EL (cell line): ENCODE data around the gene SYNE2.
"Not testable (repeated sequence)": the region's sequence is repeated elsewhere in the genome, so short reads cannot be mapped to it uniquely, and the experiment has no call there.

Experiments used
- DNase-seq: peaks from one replicate; pipeline ENCODE4 v3.0.0-alpha.2; 2016

Gene SYNE2, protein sequence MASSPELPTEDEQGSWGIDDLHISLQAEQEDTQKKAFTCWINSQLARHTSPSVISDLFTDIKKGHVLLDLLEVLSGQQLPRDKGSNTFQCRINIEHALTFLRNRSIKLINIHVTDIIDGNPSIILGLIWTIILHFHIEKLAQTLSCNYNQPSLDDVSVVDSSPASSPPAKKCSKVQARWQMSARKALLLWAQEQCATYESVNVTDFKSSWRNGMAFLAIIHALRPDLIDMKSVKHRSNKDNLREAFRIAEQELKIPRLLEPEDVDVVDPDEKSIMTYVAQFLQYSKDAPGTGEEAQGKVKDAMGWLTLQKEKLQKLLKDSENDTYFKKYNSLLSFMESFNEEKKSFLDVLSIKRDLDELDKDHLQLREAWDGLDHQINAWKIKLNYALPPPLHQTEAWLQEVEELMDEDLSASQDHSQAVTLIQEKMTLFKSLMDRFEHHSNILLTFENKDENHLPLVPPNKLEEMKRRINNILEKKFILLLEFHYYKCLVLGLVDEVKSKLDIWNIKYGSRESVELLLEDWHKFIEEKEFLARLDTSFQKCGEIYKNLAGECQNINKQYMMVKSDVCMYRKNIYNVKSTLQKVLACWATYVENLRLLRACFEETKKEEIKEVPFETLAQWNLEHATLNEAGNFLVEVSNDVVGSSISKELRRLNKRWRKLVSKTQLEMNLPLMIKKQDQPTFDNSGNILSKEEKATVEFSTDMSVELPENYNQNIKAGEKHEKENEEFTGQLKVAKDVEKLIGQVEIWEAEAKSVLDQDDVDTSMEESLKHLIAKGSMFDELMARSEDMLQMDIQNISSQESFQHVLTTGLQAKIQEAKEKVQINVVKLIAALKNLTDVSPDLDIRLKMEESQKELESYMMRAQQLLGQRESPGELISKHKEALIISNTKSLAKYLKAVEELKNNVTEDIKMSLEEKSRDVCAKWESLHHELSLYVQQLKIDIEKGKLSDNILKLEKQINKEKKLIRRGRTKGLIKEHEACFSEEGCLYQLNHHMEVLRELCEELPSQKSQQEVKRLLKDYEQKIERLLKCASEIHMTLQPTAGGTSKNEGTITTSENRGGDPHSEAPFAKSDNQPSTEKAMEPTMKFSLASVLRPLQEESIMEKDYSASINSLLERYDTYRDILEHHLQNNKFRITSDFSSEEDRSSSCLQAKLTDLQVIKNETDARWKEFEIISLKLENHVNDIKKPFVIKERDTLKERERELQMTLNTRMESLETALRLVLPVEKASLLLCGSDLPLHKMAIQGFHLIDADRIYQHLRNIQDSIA (N-terminal part only)

DNA sequence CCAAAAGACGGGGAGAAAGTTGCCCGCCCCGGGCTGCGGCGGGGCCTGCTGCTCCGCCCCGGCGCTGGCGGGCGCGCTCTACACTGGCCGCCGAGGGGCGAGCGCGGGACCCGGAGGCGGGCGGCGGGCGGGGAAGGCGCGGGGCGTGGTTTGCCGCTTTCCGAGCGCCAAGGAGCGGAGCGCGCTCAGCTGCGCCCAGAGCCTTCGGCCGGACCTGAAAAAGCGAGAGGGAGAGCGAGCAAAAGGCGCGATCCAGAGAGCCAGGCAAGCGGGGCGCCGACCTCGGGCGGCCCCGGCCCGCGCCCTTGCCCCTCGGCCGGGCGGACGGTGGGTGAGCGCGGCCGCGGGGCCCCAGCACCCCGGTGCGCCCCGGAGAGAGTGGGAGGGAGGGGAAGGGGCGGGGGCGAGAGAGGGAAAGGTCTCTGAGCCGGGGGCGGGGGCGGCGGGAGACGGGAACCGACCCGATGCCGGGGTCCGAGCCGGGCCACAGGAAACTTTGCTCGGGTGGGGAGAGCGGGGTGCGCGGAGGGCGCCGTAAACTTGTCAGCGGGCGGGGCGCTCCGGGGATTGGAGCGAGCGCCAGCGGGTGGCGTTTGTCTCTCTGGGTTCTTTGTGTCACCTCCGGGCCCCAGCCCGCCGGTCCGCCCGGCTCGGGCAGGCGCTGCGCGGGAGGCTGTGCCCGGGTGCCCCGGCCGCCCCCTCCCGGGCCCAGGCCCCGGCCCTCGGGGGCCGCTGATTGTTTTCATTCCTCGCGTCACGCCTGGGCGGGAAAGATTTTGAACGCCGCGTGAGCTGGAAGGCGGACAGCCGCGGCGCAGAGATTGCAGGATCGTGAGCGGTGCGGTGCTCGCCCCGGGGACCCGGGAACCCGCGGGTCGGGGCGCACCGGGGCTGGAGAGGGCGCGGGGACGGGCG lies at the start of gene SYNE2:
Gene SYNE2, plus strand, starts transcription at position 188 of the 915 bp plus-strand sequence. CDS start 56,145 bp downstream, outside the sequence.
- DNase-seq = peak; percentile 80

- not testable (repeated sequence) for DNase-seq
Measured at GRCh38 chr14:63803221-63803791, 49.5 kb upstream of the SYNE2 start.

DNA sequence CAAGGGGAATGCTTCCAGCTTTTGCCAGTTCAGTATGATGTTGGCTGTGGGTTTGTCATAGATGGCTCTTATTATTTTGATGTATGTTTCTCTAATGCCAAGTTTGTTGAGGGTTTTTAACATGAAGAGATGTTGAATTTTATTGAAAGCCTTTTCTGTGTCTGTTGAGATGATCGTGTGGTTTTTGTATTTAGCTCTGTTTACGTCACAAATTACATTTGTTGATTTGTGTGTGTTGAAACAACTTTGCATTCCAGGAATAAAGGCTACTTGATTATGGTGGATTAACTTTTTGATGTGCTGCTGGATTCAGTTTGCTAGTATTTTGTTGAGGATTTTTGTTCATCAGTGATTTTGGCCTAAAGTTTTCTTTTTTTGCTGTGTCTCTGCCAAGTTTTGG lies 46.7 kb upstream of the SYNE2 start:
- not testable (repeated sequence) for DNase-seq

DNA sequence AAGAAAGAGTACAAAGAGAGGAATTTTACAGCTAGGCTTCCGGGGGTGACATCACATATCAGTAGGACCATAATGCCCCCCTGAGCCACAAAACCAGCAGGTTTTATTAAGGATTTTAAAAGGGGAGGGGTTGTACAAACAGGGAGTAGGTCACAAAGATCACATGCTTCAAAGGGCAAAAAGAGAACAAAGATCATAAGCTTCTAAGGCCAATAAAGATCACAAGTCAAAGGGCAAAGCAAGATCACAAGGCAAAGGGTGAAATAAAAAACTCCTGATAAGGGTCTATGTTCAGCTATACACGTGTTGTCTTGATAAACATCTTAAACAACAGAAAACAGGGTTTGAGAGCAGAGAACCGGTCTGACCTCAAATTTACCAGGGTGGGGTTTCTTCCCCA lies 41.1 kb upstream of the SYNE2 start:
- DNase-seq = not testable (repeated sequence)

- no peak for DNase-seq
Measured at GRCh38 chr14:63833728-63834127, 19.1 kb upstream of the SYNE2 start.

GRCh38 chr14:63840981-63841380 lies 11.8 kb upstream of the SYNE2 start:
- peak; percentile 21 for DNase-seq

DNA sequence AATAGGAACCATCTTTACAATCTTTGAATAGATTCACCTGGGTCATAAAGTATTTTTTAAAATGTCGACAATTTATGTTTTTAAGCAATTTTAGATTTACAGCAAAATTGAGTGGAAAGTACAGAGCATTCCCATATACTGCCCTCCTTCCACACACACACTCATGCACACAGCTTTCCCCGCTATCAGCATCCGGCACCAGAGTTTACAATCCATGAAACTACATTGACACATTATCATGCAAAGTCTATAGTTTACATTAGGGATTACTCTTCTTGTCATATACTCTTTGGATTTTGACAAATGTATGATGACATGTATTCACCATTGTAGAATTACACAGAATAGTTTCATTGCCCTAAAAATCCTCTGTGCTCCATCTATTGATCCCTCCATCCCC lies 9.0 kb upstream of the SYNE2 start:
- no peak for DNase-seq

- DNase-seq = no peak
Measured at GRCh38 chr14:63848890-63849289, 3.9 kb upstream of the SYNE2 start.

- no peak for DNase-seq
Measured at GRCh38 chr14:63852271-63852816, 460 bp upstream of the SYNE2 start.

DNA sequence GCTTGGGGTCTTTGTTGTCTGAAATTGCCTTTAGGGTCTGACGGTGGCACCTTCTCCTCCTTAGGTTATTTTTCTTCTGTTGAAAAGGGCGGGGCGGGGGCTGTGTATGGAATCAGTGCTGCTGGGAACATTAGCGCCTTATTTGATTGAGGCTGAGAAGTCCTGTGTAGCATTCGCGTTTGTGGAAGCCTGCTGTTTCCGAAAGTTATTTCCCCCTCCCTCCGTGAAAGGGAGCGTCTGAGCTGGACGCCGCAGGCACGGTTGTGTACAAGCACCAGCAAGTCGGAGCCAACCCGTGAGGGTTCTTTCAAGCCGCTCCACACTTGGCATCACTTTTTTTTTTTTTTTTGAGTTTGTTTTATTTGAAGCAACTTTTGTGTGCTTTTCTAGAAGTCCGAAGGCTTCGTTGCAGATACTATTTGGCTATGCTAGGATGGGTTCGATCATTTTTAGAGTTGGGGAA lies 1.1 kb downstream of the SYNE2 start:
- peak; percentile 82 for DNase-seq

GRCh38 chr14:63854330-63854729 lies 1.5 kb downstream of the SYNE2 start:
- no peak for DNase-seq

DNA sequence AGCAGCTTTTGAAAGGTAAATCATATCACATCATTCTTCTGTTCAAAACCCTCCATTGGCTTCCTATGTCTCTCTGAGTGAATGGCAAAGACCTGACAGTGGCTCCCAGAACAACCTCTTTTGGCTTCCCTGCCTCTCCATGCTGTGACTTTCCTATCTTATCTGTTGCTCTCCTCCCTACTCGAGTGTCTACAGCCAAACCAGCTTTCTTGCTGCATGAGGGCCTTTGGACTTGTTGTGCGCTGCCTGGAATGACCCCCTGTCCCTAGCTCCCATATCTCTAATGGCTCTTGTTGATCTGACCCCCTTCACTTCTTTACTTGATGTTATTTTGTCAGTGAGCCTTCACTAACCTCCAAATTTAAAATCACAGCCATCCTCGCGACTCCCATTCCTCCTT lies 2.5 kb downstream of the SYNE2 start:
- no peak for DNase-seq

GRCh38 chr14:63857466-63858030 lies 4.7 kb downstream of the SYNE2 start:
- DNase-seq = peak; percentile 17

DNA sequence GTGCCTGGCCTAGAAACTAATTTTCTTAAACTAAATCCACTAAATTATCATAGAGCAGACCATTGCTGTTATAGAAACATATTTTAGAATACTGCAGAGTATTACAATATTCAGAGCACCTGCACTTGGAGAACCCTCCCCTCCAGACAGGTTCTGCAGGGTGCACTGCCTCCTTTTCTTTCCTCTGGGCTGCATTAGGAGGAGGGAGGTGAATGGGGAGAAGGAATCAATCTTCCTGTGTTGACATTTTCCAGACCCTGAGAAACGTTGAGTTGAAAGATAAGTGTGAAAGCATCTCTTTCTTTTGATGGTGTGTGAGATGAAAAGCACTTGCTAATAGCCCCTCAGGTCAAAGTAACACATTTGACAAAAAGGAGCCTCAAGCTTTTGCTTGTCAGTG lies 7.3 kb downstream of the SYNE2 start:
- no peak for DNase-seq

DNA sequence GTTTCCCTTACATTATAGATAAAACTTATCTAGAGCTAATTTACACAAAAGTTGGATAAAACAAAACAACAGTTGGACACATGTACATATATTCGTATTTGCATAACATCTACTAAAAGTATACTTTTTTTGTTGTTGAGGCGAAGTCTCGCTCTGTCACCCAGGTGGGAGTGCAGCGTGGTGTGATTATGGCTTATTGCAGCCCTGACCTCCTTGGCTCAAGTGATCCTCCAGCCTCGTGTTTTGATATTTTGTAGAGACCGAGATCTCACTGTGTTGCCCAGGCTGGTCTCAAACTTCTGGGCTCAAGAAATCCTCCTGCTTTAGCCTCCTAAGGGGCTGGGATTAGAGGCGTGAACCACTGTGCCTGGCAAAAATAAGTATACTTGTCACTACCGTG lies 9.4 kb downstream of the SYNE2 start:
- no peak for DNase-seq

DNA sequence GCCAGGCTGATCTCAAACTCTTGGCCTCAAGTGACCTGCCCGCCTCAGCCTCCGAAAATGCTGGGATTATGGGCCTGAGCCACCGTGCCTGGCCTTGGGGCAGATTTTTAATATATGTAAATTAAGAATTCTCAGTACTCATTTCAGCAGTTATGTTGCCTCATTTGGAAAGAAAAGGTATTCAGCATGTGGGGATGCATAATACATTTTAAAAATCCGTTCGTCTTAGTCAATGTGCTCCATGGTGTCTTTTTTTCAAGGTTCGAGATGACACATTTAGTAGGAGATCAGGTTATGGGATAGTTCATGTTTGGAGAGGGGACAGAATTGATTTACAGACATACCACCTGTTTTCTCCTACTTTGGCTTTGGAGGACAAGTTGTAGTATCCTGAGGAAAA lies 10.2 kb downstream of the SYNE2 start:
- no peak for DNase-seq

GRCh38 chr14:63864775-63865174 lies 12.0 kb downstream of the SYNE2 start:
- DNase-seq = not testable (repeated sequence)

- peak; percentile 6 for DNase-seq
Measured at GRCh38 chr14:63867933-63868921, 15.4 kb downstream of the SYNE2 start.
